ENCODE data around the gene BRINP3. TPM values are rescaled to one million over a fixed set of nuclear protein-coding genes. Genes with fewer than 3 reads are reported as not detected.

Gene BRINP3
- total RNA-seq, 1 donor from 2014 or later, result not detected

DNA sequence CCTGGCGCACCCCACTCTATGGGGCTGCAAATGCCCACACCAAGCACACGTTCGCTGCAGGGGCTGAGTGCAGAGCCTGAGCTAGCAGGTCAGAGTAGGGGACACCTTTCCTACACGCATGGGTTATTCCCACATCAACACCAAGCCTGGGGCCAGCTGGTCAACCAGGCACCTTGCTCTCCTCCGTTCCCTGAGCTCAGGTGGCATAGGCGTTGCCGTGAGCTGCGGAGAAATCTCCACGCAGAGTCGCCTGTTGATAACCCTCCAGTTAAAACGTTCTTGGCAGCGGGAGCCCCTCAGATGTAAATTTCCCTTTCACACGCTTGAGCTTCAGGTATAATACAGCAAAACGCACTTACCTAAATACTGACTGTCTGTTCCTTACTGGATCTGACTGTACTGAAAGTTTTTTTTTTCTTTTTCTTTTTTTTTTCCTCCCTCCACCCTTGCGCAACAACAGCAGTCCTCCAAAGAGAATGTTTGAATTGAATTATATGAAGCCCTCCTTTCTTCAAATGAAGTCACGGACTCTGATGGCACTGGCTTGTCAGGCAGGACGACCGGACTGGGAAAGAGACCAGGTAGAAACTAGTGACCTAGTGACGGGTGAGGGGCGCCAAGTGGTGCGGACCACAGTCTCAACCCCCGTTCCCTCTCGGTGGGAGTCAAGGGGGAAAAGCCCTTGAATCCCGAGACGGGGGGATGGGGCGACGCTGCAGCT, 2.1 kb downstream of the BRINP3 start:
- no peak for DNase-seq (ENCODE audit: low read depth)
- TF ChIP-seq CTCF (conservative IDR thresholded peaks at IDR 0.05; ENCODE audit: low read depth, low read length), result no peak
- H3K4me3 ChIP-seq (ENCODE audit: low read depth, low read length), result peak overlapping the region; percentile 47

- no peak for TF ChIP-seq CTCF (conservative IDR thresholded peaks at IDR 0.05; ENCODE audit: low read depth, low read length)
- no peak for DNase-seq (ENCODE audit: low read depth)
- H3K4me3 ChIP-seq (ENCODE audit: low read depth, low read length), result peak overlapping the region; percentile 47
Observed at GRCh38 chr1:190474650-190475211, 2.9 kb downstream of the BRINP3 start.

DNA sequence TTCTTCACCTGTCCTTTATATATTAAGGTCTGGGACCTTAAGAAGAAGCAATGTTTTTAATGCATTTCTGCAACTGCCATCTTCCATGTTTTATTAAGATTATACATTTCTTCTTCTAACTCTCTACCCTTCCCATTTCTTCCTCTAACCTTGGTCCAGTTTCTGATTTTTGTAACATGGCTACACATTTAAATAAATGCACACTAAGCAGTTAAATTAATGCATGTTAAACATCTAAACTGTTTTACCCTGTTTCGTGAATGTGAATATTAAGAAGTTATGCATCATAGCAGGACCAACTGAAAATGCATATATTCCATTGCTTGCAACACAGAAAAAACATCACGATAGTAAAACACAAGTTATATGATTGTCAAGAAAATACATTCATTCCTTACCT, 3.7 kb downstream of the BRINP3 start:
- no peak for TF ChIP-seq CTCF (conservative IDR thresholded peaks at IDR 0.05; ENCODE audit: low read depth, low read length)
- H3K4me3 ChIP-seq (ENCODE audit: low read depth, low read length), result no peak overlapping the region
- no peak for DNase-seq (ENCODE audit: low read depth)

DNA sequence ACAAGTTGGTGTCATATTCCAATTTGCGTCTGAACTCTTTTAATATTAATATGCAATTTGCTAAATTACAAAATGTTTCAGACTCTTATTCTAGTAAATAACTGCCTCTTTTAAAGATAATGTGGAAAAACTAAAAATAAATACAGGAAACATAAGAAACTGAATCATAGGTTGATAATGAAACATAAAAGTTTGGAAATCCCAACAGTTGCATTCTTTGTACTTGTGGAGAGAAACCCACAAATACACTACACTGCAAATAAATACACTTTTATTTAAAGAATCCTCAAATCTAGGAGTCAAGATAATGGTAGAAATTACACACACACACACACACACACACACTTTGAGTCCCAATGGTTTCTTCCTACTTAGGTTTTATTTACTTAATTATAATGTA, 5.2 kb downstream of the BRINP3 start:
- no peak overlapping the region for H3K4me3 ChIP-seq (ENCODE audit: low read depth, low read length)
- no peak for TF ChIP-seq CTCF (conservative IDR thresholded peaks at IDR 0.05; ENCODE audit: low read depth, low read length)
- no peak for DNase-seq (ENCODE audit: low read depth)

- TF ChIP-seq CTCF (conservative IDR thresholded peaks at IDR 0.05; ENCODE audit: low read depth, low read length), result no peak
- no peak for DNase-seq (ENCODE audit: low read depth)
- H3K4me3 ChIP-seq (ENCODE audit: low read depth, low read length), result no peak overlapping the region
Observed at GRCh38 chr1:190472042-190472441, 5.6 kb downstream of the BRINP3 start.

DNA sequence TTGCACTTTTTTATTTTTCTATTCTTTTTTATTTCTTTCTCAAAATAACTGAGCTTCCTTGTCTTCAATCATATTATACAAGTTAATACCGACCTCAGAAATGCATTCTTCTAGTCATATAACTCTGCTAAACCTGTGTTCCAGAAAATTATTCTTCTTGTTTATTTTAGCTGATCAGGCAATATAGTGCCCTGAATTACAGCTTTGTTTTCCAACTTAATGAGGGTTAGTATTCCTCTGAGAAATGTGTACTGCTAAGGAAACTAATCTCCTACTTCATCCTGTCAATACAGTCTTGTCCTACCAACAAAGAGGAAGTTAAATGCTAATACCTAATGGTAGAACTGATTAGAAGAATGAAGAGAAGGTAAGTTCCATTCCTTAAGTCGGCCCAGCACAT, 13.0 kb downstream of the BRINP3 start:
- no peak overlapping the region for H3K4me3 ChIP-seq (ENCODE audit: low read depth, low read length)
- TF ChIP-seq CTCF (conservative IDR thresholded peaks at IDR 0.05; ENCODE audit: low read depth, low read length), result no peak
- no peak for DNase-seq (ENCODE audit: low read depth)

- H3K4me3 ChIP-seq (ENCODE audit: low read depth, low read length), result no peak overlapping the region
- no peak for TF ChIP-seq CTCF (conservative IDR thresholded peaks at IDR 0.05; ENCODE audit: low read depth, low read length)
- DNase-seq (ENCODE audit: low read depth), result no peak
Observed at GRCh38 chr1:190456129-190456528, 21.5 kb downstream of the BRINP3 start.
